Activated CD8-positive, alpha-beta memory T cell treated with anti-CD3 and anti-CD28 coated beads, Interleukin-2, amount 50 U/mL, for 24 hours (primary cell): ENCODE data around the gene P2RX5.

Experiments
- DNase-seq: peaks from one replicate; pipeline ENCODE4 v3.0.0-alpha.2; 2020; ENCODE audit errors: extremely low read depth

The P2RX5 gene

DNA sequence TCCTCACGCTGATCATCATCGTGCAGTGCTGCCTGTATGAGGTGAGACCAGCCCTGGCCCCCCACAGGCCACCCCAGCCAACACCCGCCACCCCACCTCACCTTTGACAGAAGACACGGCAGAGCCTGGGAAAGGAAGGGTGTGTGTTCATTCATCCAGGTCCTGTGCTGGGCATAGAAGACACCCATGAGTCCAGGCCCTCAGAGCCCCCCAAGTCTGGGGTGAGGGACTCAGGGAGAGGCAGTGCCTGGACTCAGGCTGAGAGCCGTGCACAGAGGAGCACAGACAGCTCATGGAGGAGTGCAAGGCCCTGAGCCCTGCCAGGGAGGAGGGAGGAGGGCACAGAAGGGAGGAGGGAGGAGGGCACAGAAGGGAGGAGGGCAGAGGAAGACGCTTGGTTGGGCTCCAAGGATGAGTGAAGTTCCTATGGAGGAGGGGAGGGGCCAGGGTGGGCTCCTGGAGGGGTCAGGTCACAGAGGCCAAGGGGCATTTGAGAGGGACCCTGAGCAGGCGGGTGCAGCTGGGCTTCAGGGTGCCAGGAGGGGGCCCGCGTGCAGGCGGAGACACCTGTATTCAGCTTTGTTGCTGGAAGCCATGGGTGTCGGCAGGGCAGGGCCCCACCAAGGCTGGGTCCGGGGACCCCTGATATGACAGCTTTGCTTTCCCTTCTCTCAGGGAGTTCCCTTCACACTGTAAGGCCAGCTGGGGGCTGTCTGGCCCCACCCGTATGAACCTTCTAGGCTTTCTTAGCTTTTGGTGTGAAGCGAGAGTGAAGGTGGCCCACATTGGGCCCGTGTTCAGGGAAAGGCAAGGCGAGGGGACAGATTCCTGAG is 39.0 kb downstream of the P2RX5 start:
- no peak for DNase-seq

DNA sequence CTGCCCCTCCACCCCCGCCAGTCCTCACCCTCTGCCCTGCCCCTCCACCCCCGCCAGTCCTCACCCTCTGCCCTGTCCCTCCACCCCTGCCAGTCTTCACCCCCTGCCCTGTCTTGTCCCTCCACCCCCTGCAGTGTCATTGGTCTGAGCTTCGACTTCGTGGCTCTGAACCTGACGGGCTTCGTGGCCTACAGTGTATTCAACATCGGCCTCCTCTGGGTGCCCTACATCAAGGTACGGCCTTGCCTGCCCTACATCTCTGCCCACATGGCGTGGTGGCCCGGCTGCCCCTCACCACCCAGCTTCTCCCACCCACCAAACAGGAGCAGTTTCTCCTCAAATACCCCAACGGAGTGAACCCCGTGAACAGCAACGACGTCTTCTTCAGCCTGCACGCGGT is 39.6 kb downstream of the P2RX5 start:
- DNase-seq: no peak

- DNase-seq: no peak
These were observed 40.2 kb downstream of the P2RX5 start for GRCh38 chr17:3655766-3656165.

GRCh38 chr17:3647769-3648555 is 48.0 kb downstream of the P2RX5 start:
- DNase-seq: no peak

- no peak for DNase-seq
These were observed 48.7 kb downstream of the P2RX5 start for GRCh38 chr17:3647251-3647650.

DNA sequence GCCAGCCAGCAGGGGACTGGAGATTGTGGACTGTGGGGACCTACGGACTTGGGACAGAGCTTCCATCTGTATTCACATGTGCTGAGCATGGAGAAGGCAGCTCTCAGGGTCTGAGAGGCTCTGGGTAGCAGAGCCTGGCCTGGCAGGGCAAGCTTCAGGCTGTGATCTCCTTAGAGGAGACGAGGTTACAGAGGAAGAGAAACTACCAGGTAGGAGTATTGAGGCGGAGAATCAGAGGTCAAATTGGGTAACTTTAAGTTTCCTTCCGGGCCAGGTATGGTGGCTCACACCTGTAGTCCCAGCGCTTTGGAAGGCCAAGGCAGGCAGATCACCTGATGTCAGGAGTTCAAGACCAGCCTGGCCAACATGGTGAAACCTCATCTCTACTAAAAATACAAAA is 50.6 kb downstream of the P2RX5 start:
- DNase-seq: no peak

- no peak for DNase-seq
These were observed 52.0 kb downstream of the P2RX5 start for GRCh38 chr17:3643889-3644349.

- no peak for DNase-seq
These were observed 54.1 kb downstream of the P2RX5 start for GRCh38 chr17:3641717-3642486.

GRCh38 chr17:3641014-3641413 is 54.9 kb downstream of the P2RX5 start:
- no peak for DNase-seq

DNA sequence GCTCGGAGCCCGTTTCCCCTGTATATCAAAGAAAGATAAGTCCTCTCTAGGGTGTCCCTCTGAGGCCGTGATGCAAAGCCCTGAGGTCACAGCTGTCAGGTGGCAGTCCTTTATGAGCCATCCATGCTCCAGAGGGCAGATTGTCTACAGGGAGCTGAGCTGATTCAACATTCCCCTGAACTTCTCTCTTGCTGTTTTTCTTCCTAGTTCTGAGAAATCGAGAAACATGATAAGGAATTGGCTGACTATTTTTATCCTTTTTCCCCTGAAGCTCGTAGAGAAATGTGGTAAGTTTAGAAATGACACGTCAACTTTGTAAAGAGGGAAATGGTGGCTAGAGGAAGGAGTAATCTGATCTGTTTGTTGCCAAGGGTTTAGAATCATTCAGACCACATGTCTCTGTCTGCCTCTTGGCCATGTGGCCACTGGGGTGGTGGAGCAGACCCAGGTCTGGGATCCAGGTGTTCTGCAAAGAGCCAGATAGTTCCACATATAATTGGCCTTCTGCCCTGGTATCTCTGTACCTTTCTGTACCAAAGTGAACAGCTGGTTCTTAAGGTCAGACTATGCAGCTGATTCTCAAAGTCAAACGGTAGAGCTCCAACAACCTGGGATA is 55.9 kb downstream of the P2RX5 start:
- no peak for DNase-seq

DNA sequence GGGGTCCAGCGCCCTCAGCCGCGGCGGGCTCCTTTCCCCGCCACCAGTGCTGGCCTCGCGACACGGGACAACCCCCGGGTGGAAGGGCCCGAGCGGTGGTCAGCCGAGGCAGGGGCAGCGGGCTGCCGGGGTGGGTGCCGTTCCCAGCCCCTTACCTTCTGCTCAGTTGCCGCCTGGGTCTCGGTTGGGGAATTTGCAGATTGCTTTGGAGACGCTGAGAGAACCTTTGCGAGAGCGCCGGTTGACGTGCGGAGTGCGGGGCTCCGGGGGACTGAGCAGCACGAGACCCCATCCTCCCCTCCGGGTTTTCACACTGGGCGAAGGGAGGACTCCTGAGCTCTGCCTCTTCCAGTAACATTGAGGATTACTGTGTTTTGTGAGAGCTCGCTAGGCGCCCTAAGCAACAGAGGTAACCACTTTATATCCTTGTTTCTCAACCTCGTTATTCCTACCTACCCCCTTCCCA is 59.0 kb downstream of the P2RX5 start:
- no peak for DNase-seq

GRCh38 chr17:3636154-3636907 is 59.6 kb downstream of the P2RX5 start, which contains the start of the genes CTNS and SHPK:
CTNS (plus strand) TSS chr17:3636760; CDS start chr17:3640207, 3,447 bp downstream.
SHPK (minus strand) TSS chr17:3636250; CDS start chr17:3636219, 31 bp downstream.
- peak; percentile 80 for DNase-seq

DNA sequence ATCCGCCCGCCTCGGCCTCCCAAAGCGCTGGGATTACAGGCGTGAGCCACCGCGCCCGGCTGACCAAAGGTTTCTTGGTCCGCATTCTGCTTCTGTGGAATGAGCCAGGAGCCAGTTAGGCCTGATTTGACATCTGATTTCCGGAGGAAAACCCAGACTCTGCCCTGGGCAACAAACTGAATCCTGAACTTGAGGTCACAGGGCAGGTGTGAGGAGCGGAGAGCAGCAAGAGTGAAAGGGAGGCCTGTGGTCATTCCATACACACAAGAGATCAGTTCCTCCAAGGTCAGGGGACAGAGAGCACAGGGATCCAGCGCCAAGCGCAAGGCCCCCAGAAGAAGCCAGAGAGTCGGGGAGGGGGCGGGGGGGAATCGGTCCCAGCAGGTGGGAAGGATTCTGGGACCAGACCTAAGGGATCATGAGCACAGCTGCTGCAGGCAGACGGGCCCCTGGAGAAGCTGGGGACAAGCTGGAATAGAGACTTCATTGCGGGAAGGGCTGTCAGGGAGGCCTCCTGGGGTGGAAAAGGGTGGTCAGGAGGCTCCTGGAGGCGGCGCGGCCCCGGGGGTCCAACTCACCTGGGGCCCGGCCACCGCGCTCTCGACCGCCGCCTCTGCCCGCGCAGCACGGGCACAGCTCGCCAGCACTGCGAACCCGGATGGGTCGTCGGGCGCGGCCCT is 60.3 kb downstream of the P2RX5 start:
- DNase-seq: no peak

GRCh38 chr17:3632287-3632686 is 63.7 kb downstream of the P2RX5 start:
- no peak for DNase-seq

- no peak for DNase-seq
These were observed 65.2 kb downstream of the P2RX5 start for GRCh38 chr17:3630781-3631180.

GRCh38 chr17:3627769-3628167 is 68.2 kb downstream of the P2RX5 start:
- no peak for DNase-seq

- DNase-seq: no peak
These were observed 68.9 kb downstream of the P2RX5 start for GRCh38 chr17:3626831-3627768.
